Skin epidermis (tissue), 12 donors: ENCODE measurements around the gene SPHK1.

ENCODE experiments used
- H3K27ac ChIP-seq, 21 experiments: fragments of 200-600 bp; sonication (generic) in 11 of 21; one replicate each; pipeline ENCODE4 v1.5.0; 2020; ENCODE audit warnings: mild to moderate bottlenecking in 3 of 21, inconsistent platforms in 2 of 21, moderate library complexity in 2 of 21
- H3K4me3 ChIP-seq, 7 experiments: fragments of 200-600 bp; sonication (generic) in 2 of 7; one replicate each; pipeline ENCODE4 v1.5.0; 2020; ENCODE audit warnings: inconsistent platforms in 2 of 7, mild to moderate bottlenecking in 2 of 7, moderate library complexity in 1 of 7

The SPHK1 gene

DNA sequence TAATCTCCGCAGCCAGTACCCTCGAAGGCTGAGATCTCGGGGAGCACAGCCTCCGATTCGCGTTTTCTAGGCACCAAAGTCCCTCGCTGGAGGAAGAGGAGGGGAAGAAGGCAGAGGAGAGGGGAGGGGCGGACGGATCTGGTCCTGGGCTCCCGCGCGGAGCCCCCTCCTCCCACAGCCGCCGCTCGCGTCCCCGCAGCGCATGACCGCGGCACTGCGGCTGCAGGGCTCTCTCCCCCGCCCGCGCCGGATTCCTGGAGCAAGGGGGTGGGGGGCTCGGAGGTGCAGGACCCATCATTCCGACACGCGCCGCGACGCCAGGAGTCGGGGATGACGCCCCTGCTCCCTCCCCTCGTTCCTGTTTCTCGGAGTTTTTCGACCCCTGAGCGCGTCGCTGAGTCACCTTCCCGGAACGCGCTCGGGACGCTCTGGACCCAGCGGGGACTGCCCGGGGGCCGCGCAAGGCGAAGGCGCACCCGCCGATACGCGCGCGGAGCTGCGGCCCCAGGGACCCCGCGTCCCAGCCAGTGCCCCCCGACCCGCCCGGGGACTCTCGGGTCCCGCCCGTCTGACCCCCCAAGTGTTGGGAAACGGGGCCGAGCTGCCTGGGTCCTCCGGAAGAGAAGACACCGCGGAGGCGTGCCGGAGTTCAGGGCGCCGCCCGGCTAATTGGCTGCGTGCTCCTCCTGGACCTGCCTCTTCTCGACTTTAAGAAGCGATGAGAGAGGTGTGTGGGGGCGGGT lies 1.4 kb upstream of the SPHK1 start:
- peak overlapping the region in 20 of 21 experiments; percentile 76 to 96 (median 86) for H3K27ac ChIP-seq
- H3K4me3 ChIP-seq = peak overlapping the region; percentile 51 to 77 (median 69)

- peak overlapping the region; percentile 51 to 77 (median 69) for H3K4me3 ChIP-seq
- H3K27ac ChIP-seq = peak overlapping the region; percentile 37 to 96 (median 85)
These were observed 725 bp upstream of the SPHK1 start for GRCh38 chr17:76383546-76384221.

- Histone ChIP-seq H3K4me3 (peak overlapping the region; percentile 51 to 77 (median 69)), H3K27ac (peak overlapping the region; percentile 42 to 96 (median 84))
These were observed 830 bp downstream of the SPHK1 start for GRCh38 chr17:76384987-76385891.

- Histone ChIP-seq H3K4me3 (peak overlapping the region; percentile 51 to 77 (median 69)), H3K27ac (peak overlapping the region in 18 of 21 experiments; percentile 76 to 96 (median 85))
These were observed 1.7 kb downstream of the SPHK1 start for GRCh38 chr17:76385892-76386786.

- Histone ChIP-seq H3K4me3 (no peak overlapping the region), H3K27ac (no peak overlapping the region)
These were observed 2.8 kb downstream of the SPHK1 start for GRCh38 chr17:76386966-76387765.

DNA sequence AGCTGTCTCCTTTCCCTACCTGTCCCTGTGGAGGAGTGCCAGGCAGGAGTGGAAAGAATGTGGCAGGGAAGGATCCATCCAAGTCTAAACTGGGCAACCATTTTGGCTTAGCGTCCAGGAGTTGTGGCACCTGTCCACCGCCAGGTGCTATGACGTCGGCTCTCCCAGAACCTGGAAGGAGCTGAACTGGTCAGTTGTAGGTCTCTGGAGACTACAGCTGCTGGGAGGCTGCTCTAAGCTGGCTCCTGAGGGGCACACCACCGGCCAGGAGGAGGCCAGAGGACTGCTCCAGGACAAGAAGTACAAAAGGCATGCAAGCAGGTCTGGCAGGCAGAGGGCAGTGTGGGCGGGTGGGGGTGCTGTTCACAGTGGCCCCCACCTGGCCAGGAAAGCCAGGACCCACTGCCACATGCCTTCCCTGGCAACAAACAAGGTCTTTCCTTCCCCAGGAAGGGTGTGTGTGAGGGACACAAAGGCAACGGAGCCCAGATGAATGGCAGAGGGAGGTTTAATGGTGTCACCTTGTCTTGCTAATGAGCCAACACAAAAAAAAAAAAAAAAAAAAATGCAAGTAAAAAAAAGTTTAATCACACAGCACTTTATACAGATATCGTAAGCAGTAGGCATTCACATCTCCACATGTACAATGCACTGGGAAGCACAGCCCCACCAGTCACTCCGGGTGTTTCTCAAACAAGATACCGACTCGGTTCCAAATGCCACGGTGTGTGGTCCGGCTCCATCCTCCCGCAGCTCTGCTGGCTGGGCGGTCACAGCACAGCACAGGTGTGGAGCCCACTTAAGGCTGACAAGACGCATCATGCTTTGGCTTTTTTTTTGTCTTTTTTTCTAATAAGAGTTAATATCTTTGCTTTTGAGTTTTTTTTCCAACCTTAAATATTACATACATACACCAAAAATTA lies 4.8 kb downstream of the SPHK1 start:
- Histone ChIP-seq H3K4me3 (no peak overlapping the region), H3K27ac (no peak overlapping the region)

GRCh38 chr17:76390003-76390421 lies 5.6 kb downstream of the SPHK1 start:
- Histone ChIP-seq H3K4me3 (no peak overlapping the region), H3K27ac (no peak overlapping the region)

GRCh38 chr17:76391200-76391715 lies 6.8 kb downstream of the SPHK1 start:
- no peak overlapping the region for H3K27ac ChIP-seq

DNA sequence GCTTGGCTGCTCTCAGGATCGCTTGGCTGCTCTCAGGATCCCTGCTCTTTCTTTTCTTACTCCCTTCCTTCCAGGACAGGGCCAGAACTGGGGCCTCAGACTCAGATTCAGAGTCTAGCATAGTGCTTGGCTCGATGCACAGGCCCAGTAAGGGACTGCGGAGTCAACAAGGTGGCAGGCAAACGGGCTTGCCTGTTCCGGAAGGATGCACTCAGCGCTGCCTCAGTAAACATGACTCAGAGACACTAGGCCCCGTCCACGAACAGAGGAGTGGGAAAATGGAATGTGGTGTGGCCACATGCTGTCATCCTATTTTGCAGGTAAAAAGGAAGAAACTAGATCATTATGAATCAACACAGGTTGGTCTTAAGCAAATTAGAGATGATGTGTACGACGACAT lies 9.8 kb downstream of the SPHK1 start:
- no peak overlapping the region for H3K4me3 ChIP-seq

More at GRCh38 chr17:76391200-76391715, 6.8 kb downstream of the SPHK1 start:
- H3K4me3 ChIP-seq = no peak overlapping the region

GRCh38 chr17:76395980-76396379 lies 11.6 kb downstream of the SPHK1 start:
- Histone ChIP-seq H3K4me3 (no peak overlapping the region), H3K27ac (no peak overlapping the region)

More for the DNA sequence above, 9.8 kb downstream of the SPHK1 start:
- H3K27ac ChIP-seq = no peak overlapping the region

GRCh38 chr17:76397184-76397583 lies 12.8 kb downstream of the SPHK1 start:
- Histone ChIP-seq H3K27ac (no peak overlapping the region), H3K4me3 (no peak overlapping the region)

DNA sequence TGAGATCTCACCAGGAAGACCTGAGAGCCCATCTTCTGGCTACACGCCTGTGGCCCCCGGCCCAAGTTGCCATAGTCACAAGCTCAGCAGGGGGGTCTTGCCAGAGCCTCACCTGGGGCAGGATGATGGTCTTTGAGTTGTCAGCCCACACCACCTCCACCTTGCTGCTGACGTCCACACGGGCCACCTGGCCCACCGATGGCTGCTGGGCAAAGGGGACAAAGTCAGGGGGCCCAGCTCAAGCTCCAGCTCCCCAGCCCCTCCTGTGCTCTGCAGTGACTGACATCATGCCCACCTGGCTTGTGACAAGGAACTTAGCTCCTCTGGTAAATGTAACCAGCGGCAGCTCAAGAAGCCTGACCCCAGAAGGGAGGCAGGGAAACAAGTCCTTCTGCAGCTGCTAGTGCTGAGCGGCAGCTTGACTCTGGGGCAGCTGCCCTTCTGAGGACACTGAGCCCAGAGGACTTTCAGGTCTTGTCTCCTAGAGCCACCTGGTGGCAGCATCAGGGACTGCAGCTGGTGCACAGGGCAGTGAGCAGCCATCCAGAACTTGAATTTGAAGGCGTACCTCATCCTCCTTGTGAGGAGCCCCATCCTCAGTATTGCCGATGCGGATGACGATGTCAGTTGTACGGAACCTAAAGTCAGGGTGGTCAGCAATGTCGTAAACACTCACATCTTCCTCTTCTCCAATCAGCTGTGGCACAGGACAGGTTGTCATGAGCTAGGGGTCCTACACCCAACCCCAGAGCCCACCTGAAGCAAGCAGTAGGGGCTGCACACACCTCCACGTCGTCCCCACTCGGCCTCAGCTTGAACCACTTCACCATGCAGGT lies 13.5 kb downstream of the SPHK1 start:
- Histone ChIP-seq H3K4me3 (no peak overlapping the region), H3K27ac (no peak overlapping the region)

- H3K4me3 ChIP-seq = no peak overlapping the region
These were observed 14.2 kb downstream of the SPHK1 start for GRCh38 chr17:76398523-76399174.

DNA sequence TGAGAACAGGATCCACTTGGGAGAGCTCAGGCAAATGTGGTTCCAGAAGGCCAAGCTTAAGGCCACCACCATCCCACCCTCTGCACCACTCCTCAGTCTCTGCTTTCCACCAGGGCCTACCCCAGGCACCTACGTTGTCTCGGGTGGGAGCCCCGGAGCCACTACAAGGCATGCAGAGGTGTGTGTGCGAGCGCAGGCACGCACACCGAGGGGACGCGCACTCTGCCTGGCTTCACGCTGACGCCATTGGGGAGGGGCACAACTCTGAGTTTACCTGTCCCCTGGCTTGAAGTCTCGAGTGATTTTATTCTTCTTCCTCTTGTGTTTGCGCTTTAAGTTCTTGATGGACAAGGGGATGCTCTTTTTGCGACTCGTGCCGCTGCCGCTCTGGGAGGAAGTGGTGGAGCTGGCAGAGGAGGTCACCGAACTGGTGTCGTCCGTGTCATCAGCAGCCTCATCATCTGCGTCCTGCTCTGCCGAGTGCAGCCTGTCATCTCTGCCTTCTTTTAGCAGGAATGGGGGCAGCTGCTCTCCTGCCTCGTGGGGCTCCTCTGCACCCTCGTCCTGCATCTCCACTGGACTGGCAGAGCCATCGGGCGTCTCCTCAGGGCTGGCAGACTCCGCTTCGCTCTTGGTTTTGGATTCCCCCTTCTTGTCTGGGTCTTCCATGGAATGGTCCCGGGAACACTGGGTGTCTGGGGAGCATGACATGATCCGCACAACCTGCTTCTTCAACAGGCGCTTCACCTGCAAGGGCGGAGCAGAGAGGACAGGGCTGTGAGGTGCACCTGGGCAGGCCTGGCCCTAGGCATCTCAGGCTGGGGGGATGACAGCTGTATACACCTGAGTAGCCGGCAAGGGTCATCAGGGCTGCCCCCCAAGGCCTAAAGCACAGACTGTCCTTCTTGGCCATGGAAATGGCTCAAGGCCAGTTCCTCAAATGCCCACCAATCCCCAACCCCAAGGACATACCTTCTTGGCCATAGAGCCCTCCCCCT lies 15.1 kb downstream of the SPHK1 start:
- Histone ChIP-seq H3K27ac (no peak overlapping the region), H3K4me3 (no peak overlapping the region)

More at GRCh38 chr17:76398523-76399174, 14.2 kb downstream of the SPHK1 start:
- no peak overlapping the region for H3K27ac ChIP-seq
